Measurements from ENCODE around the gene PSME3.
"Not testable (repeated sequence)": the region's sequence is repeated elsewhere in the genome, so short reads cannot be mapped to it uniquely, and the experiment has no call there.

Gene PSME3

DNA sequence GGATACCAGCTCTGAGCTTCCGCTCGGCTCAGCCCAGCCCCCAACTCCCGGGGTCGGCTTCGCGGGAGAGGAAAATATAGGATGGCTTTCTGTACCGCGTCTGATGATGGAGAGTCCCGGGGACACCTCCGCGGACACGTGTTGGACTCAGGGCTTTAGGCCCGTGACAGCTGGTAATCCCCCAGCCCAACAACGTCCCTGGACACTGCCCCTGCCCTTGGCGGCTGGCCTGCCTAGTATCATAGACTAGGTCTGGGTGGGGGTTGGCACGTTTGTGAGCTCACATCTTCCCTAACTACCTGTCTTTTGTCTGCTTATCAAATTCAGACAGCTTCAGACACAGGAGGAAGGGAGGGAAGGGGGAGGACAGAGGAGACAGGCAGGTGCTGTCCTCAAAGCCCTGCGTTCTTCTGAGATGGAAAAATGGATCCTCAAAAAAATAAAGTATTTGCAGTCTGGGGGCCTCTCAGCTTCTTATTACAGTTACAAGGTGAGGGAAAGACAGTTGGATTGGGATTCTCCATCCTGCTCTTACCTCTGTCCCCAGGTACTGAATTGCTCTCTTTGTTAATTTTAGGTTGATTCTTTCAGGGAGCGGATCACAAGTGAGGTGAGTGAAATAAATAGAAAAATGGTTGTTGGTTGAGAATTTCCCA is 698 bp downstream of the PSME3 start:
- no peak for TF ChIP-seq ZNF274 (IDR thresholded peaks at IDR 0.05; ENCODE audit: low read depth, low read length)
- peak overlapping the region; percentile 95 for H3K4me3 ChIP-seq (ENCODE audit: low read length)

DNA sequence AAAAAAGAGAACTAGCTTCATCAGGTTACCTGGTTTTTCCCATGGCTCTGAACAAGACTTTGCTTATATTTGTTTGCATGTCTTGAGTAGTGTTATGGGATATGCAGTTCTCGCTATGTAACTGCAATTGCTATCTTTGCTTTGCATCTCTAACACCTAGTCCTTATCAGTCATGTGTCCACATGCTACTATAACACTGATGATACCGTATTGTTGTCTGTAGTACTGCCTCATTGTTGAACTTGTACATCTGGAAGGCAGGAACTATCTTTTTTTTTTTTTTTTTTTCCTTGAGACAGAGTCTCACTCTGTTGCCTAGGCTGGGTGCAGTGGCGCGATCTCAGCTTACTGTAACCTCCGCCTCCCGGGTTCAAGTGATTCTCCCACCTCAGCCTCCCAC is 2.5 kb downstream of the PSME3 start:
- H3K4me3 ChIP-seq (ENCODE audit: low read length): no peak overlapping the region
- no peak for TF ChIP-seq ZNF274 (IDR thresholded peaks at IDR 0.05; ENCODE audit: low read depth, low read length)

DNA sequence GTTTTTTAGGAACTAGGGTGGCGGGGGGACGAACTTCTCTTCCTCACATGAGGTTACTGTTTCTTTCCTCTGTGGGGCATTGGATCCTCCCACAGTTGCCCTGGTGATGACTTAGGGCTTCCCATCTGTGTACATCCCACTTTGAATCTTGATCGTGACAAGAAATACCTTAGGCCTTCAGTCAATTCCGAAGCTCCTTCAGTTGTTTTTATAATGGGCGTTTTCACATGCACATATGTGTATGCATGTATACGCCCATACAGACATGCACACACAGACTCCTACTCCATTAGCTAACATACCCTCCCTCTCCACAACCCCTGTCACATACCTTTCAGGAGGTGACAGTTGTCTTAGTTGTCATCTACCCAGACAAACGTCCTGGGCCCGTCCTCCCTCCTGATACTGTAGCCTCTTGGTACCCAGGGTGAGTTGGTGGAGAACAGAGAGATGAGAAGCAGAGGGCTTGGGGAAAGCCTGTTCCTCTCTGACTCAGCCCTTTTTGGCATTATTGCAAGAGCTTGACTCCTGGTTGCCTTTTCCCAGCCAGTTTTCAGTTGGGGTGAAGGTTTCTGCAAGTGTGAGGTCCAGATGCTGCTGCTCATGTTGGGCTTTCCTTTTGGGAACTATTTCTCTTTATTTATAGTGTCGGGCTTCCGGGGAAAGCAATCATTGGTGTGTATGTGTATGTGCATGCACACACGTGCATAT is 8.9 kb downstream of the PSME3 start:
- no peak overlapping the region for H3K4me3 ChIP-seq (ENCODE audit: low read length)
- TF ChIP-seq ZNF274 (IDR thresholded peaks at IDR 0.05; ENCODE audit: low read depth, low read length): no peak

DNA sequence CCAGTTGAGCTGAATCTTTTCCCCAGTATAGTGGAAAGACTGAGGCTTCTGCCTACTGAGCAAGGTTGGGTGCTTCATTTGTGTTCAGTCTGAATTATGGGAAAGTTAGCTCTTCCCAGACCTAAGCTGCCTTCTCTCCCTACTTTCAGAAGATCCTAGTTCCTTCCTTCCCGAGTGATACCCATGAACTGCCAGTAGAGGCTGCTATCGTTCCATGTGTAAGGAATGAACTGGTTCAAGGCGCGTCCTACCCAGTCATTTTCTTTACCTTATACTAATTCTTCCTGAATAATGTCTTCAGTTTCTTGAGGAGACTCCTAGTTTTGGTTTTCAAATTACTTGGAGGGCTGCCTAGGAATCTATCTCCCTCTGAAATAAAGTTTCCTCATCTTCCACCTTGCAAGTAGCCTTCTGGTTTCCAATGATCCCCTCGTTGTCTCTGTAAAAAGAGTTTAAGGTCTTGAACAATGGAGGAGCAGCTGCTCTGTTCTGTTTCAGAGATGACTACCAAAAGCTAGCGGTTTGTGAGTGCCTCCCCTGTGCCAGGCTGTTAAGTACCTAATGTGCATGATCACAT is 10.2 kb downstream of the PSME3 start:
- no peak overlapping the region for H3K4me3 ChIP-seq (ENCODE audit: low read length)
- TF ChIP-seq ZNF274 (IDR thresholded peaks at IDR 0.05; ENCODE audit: low read depth, low read length): no peak

DNA sequence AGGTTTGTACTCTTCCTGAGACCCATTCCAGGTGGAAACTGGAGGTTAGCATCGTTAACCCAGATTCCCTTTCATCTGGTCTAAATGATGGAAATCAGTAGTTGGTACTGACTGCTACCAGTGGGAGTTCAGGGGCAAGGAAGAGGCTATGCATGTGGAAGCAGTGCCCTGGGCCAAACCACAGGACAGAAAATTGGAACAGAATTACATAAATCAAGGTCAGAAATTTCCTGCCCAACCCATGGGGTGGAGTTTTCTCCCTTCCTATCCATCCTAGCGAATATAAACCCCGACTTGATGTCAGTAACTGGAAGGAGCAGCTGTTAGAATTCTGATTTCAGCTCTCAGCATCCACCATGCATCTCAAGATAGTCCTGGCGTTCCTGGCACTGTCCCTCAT is 11.1 kb downstream of the PSME3 start, which contains the start of gene AOC2:
Gene AOC2 (plus strand): TSS at position 310 of the 400 bp plus-strand sequence. CDS start 47 bp downstream, at position 357.
- no peak for TF ChIP-seq ZNF274 (IDR thresholded peaks at IDR 0.05; ENCODE audit: low read depth, low read length)
- no peak within 1 kb of the TSS for H3K4me3 ChIP-seq (ENCODE audit: low read length)

DNA sequence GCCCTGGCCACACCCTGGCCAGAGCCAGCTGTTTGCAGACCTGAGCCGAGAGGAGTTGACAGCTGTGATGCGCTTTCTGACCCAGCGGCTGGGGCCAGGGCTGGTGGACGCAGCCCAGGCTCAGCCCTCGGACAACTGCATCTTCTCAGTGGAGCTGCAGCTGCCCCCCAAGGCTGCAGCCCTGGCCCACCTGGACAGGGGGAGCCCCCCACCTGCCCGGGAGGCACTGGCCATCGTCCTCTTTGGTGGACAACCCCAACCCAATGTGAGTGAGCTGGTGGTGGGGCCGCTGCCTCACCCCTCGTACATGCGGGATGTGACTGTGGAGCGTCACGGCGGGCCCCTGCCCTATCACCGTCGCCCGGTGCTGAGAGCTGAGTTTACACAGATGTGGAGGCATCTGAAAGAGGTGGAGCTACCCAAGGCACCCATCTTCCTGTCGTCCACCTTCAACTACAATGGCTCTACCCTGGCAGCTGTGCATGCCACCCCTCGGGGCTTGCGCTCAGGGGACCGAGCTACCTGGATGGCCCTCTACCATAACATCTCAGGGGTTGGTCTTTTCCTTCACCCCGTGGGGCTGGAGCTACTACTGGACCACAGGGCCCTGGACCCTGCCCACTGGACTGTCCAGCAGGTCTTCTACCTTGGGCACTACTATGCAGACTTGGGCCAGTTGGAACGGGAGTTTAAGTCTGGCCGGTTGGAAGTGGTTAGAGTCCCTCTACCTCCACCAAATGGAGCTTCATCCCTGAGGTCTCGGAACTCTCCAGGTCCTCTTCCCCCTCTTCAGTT is 11.8 kb downstream of the PSME3 start:
- H3K4me3 ChIP-seq (ENCODE audit: low read length): no peak overlapping the region
- TF ChIP-seq ZNF274 (IDR thresholded peaks at IDR 0.05; ENCODE audit: low read depth, low read length): no peak

DNA sequence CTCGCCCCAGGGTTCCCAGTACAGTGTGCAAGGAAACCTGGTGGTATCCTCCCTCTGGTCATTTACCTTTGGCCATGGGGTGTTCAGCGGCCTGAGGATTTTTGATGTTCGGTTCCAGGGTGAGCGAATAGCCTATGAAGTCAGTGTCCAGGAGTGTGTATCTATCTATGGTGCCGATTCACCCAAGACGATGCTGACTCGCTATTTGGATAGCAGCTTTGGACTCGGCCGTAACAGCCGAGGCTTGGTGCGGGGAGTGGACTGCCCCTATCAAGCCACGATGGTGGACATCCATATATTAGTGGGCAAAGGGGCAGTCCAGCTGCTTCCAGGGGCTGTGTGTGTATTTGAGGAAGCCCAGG is 12.3 kb downstream of the PSME3 start:
- TF ChIP-seq ZNF274 (IDR thresholded peaks at IDR 0.05; ENCODE audit: low read depth, low read length): no peak

DNA sequence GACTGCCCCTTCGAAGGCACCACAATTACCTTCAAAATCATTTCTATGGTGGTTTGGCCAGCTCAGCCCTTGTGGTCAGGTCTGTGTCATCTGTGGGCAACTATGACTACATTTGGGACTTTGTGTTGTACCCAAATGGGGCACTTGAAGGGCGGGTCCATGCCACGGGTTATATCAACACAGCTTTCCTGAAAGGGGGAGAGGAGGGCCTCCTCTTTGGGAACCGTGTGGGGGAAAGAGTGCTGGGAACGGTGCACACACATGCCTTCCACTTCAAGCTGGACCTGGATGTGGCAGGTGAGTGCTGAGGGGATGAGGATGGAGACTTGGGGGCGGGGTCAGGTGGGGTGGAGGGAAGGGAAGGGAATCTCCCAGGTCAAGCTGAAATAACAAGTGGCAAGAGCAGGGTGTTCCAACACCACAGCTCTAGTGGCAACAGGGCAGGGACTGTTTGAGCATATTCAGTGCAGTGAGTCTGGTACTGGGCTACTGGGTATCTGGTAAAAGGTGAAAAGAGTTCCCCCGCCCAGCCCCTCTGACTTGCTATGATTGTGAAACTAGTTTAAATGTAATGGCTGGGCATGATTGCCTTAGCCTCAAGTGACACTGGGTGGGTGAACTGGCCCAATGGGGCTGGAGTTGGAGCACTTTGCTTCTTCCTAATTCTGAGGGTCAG is 12.9 kb downstream of the PSME3 start:
- no peak overlapping the region for H3K4me3 ChIP-seq (ENCODE audit: low read length)

More for the DNA sequence above, 12.3 kb downstream of the PSME3 start:
- no peak overlapping the region for H3K4me3 ChIP-seq (ENCODE audit: low read length)

DNA sequence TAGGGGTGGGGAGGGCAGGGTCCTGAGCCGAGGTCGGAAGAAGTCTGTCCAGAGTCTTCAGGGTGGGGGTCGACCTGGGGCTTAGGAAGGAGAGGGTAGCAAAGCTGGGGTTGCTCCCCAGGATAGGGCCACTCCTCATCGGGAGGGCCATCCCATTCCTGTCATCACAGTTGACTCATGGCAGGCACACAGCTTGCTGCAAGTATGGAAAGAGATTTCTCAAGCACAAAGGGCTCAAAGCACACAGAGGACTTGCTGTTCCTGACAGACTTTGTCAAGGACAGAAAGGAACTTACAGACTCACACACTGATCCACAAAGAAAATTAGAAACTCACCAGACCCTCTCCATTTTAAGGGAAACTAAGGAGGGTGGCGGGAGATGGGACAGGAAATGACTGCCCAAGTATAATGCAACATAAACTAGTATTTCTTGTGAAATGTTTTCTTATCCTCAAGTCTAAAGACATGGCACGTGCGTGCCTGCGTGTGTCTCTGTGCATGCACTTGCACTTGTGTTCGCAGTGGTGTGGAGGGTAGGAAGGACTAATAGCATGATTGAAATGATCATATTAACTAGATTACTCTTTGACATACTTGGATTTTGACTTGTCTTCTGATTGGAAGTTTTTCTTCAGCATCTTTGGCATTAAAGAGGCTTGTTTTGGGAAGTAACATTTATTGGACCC is 13.5 kb downstream of the PSME3 start:
- H3K4me3 ChIP-seq (ENCODE audit: low read length): no peak overlapping the region
- TF ChIP-seq ZNF274 (IDR thresholded peaks at IDR 0.05; ENCODE audit: low read depth, low read length): no peak

More for the DNA sequence above, 12.9 kb downstream of the PSME3 start:
- no peak for TF ChIP-seq ZNF274 (IDR thresholded peaks at IDR 0.05; ENCODE audit: low read depth, low read length)

DNA sequence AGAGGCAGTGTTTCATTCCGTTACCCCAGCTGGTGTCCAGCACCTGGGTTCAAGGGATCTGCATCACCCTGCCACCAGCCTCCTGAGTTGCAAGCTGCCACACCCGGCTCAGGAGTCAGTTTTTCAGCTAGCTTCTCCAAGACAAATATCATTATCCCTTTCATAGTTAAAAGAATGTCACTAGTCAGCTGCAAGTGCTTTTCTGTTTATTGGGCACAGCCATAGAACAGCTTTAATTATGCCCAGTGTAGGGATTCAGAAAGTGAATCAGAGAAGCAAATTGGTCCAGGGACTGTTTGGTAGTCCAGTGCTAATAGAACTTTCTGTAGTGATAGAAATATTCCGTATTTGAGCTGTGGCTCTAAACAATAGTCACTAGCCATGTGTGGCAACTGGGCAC is 14.9 kb downstream of the PSME3 start:
- no peak for TF ChIP-seq ZNF274 (IDR thresholded peaks at IDR 0.05; ENCODE audit: low read depth, low read length)

DNA sequence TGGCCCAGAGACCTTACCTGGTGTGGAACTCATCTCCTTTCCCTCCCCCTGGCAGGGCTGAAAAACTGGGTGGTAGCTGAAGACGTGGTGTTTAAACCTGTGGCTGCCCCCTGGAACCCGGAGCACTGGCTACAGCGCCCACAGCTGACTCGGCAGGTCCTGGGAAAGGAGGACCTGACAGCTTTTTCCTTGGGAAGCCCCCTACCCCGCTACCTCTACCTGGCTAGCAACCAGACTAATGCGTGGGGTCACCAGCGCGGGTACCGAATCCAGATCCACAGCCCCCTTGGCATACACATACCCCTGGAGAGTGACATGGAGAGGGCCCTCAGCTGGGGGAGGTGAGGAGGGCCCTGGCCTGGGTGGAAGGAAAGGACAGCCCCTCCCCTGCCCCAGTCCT is 15.8 kb downstream of the PSME3 start:
- H3K4me3 ChIP-seq (ENCODE audit: low read length): no peak overlapping the region
- TF ChIP-seq ZNF274 (IDR thresholded peaks at IDR 0.05; ENCODE audit: low read depth, low read length): no peak

More for the DNA sequence above, 14.9 kb downstream of the PSME3 start:
- H3K4me3 ChIP-seq (ENCODE audit: low read length): no peak overlapping the region

DNA sequence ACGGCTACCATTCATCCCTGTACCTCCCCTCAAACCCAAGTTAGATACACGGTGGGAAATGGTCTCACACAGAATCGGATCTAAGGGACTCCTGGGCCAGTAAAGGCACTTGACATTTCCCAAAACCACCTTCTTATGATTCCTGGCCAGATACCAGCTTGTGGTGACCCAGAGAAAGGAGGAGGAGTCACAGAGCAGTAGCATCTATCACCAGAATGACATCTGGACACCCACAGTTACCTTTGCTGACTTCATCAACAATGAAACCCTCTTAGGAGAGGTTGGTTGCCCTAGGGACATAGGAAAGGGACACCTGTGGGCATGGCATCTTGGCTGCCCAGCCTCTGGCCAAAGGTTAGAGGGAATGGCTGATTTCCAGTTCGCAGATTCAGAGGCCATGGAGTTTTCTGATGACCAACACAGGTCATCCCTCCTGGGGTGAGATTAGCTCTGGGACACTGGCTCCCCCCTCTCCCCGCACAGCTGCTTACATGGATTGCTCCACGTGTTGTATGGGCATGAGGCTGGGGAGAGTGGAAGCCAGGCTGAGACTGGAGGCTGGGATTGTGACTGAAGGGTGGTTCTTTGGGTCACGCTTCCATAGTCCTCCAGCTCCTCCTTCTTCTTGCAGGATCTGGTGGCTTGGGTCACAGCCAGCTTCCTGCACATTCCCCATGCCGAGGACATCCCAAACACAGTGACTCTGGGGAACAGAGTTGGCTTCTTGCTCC is 16.4 kb downstream of the PSME3 start:
- no peak for TF ChIP-seq ZNF274 (IDR thresholded peaks at IDR 0.05; ENCODE audit: low read depth, low read length)

DNA sequence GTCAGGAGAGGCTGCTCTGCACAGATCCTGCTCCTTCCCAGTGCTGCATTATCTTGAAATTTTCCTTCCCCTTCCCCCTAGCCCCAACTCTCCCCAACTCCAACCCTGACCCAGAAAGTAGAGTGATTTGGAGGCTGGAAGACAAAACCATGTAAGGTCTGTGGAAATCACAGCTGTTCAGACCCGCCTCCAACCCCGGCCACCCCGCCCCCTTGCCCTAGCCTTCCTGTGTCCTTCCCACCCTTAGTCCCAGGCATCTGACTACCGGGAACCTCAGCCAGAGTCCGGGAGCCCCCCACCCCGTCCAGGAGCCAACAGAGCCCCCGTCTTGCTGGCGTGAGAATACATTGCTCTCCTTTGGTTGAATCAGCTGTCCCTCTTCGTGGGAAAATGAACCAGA is 17.8 kb downstream of the PSME3 start, which contains the start of gene AOC3:
Gene AOC3 (plus strand): TSS at position 246 of the 400 bp plus-strand sequence. CDS start 145 bp downstream, at position 391.
- no peak within 1 kb of the TSS for H3K4me3 ChIP-seq (ENCODE audit: low read length)
- TF ChIP-seq ZNF274 (IDR thresholded peaks at IDR 0.05; ENCODE audit: low read depth, low read length): no peak

More for the DNA sequence above, 16.4 kb downstream of the PSME3 start:
- H3K4me3 ChIP-seq (ENCODE audit: low read length): no peak overlapping the region

DNA sequence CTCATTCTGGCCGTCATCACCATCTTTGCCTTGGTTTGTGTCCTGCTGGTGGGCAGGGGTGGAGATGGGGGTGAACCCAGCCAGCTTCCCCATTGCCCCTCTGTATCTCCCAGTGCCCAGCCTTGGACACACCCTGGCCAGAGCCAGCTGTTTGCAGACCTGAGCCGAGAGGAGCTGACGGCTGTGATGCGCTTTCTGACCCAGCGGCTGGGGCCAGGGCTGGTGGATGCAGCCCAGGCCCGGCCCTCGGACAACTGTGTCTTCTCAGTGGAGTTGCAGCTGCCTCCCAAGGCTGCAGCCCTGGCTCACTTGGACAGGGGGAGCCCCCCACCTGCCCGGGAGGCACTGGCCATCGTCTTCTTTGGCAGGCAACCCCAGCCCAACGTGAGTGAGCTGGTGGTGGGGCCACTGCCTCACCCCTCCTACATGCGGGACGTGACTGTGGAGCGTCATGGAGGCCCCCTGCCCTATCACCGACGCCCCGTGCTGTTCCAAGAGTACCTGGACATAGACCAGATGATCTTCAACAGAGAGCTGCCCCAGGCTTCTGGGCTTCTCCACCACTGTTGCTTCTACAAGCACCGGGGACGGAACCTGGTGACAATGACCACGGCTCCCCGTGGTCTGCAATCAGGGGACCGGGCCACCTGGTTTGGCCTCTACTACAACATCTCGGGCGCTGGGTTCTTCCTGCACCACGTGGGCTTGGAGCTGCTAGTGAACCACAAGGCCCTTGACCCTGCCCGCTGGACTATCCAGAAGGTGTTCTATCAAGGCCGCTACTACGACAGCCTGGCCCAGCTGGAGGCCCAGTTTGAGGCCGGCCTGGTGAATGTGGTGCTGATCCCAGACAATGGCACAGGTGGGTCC is 18.4 kb downstream of the PSME3 start:
- not testable (repeated sequence) for H3K4me3 ChIP-seq (ENCODE audit: low read length)

Data from GM08714 (cell line).